ENCODE results near the gene DKC1. TPM values are rescaled to one million over a fixed set of nuclear protein-coding genes. Genes with fewer than 3 reads are reported as not detected.
"Not testable (repeated sequence)": the region's sequence is repeated elsewhere in the genome, so short reads cannot be mapped to it uniquely, and the experiment has no call there.

Gene DKC1
- total RNA-seq, 1 donor from 2014 or later: 22.4 TPM

GRCh38 chrX:154812341-154813101, 49.9 kb downstream of the DKC1 start:
- DNase-seq (ENCODE audit: low spot score): no peak
- intact Hi-C loops (cut with DNase I): no loop called here

GRCh38 chrX:154813801-154814200, 51.1 kb downstream of the DKC1 start:
- intact Hi-C loops (cut with DNase I): no loop called here
- DNase-seq (ENCODE audit: low spot score): no peak

GRCh38 chrX:154815274-154815818, 52.7 kb downstream of the DKC1 start:
- intact Hi-C loops (cut with DNase I): no loop called here
- DNase-seq (ENCODE audit: low spot score): no peak

GRCh38 chrX:154816326-154816898, 53.7 kb downstream of the DKC1 start:
- intact Hi-C loops (cut with DNase I): not testable (repeated sequence)

GRCh38 chrX:154817048-154817618, 54.5 kb downstream of the DKC1 start:
- DNase-seq (ENCODE audit: low spot score); intact Hi-C loops (cut with DNase I): not testable (repeated sequence)

More at GRCh38 chrX:154816326-154816898, 53.7 kb downstream of the DKC1 start:
- DNase-seq (ENCODE audit: low spot score): not testable (repeated sequence)

GRCh38 chrX:154818916-154819770, 56.5 kb downstream of the DKC1 start:
- no peak for DNase-seq (ENCODE audit: low spot score)
- intact Hi-C loops (cut with DNase I): no loop called here

- intact Hi-C loops (cut with DNase I): no loop called here
- no peak for DNase-seq (ENCODE audit: low spot score)
Measured at GRCh38 chrX:154819771-154820341, 57.2 kb downstream of the DKC1 start.

- intact Hi-C loops (cut with DNase I): no loop called here
- DNase-seq (ENCODE audit: low spot score): no peak
Measured at GRCh38 chrX:154821523-154821922, 58.9 kb downstream of the DKC1 start.

- intact Hi-C loops (cut with DNase I): no loop called here
- DNase-seq (ENCODE audit: low spot score): no peak
Measured at GRCh38 chrX:154822029-154822428, 59.4 kb downstream of the DKC1 start.

GRCh38 chrX:154824638-154825037, 62.0 kb downstream of the DKC1 start:
- intact Hi-C loops (cut with DNase I): no loop called here
- DNase-seq (ENCODE audit: low spot score): no peak

GRCh38 chrX:154825586-154825985, 62.9 kb downstream of the DKC1 start:
- intact Hi-C loops (cut with DNase I); DNase-seq (ENCODE audit: low spot score): not testable (repeated sequence)

Other genes with a start within 250 kb of the DKC1 start
- gene FAM3A, start 246.6 kb upstream of the DKC1 start, total RNA-seq: 53.1 TPM
- 14.6 TPM for gene G6PD, start 216.0 kb upstream of the DKC1 start, total RNA-seq
- gene IKBKG, start 215.2 kb upstream of the DKC1 start, total RNA-seq: 18.9 TPM
- gene CTAG1A, start 177.7 kb upstream of the DKC1 start, total RNA-seq: not detected
- gene CTAG1B, start 143.6 kb upstream of the DKC1 start, total RNA-seq: not detected
- gene CTAG2, start 109.3 kb upstream of the DKC1 start, total RNA-seq: not detected
- 17.7 TPM for gene GAB3, start 11.8 kb upstream of the DKC1 start, total RNA-seq
- gene MPP1, start 42.6 kb downstream of the DKC1 start, total RNA-seq: 30.0 TPM
- gene SMIM9, start 71.8 kb downstream of the DKC1 start, total RNA-seq: not detected
- 31.1 TPM for gene F8A1, start 123.5 kb downstream of the DKC1 start, total RNA-seq